HCT116 (cell line): ENCODE results near the gene SLCO4A1. TPM values are rescaled to one million over a fixed set of nuclear protein-coding genes. Genes with fewer than 3 reads are reported as not detected.

ENCODE experiments used
- ATAC-seq: fragments of 200-7000 bp; cut with Tn5 transposase; 2 replicates; pipeline ENCODE4 v1.9.1; 2020; ENCODE audit warnings: mild to moderate bottlenecking, moderate library complexity
- BruUV-seq: library from RNA; stranded (reverse); fragments of 400-500 nt; replicated peaks from 2 replicates; lab custom pipeline; 2021; lab: Mats Ljungman, UMichigan
- CTCF ChIA-PET: fragments of 300-600 bp; sonication (Branson Sonifier 250); formaldehyde crosslinking; loops from one replicate; lab custom pipeline; 2021; ENCODE audit warnings: antibody characterized with exemption; lab: Charles Lee
- POLR2A ChIA-PET: fragments of 300-600, 350-600 bp; sonication (Branson Sonifier 250); formaldehyde crosslinking; loops from one replicate; lab custom pipeline; 2021; ENCODE audit warnings: antibody characterized with exemption; lab: Charles Lee
- RAD21 ChIA-PET, 2 experiments: fragments of 300-600 bp; sonication (Branson Sonifier 250); formaldehyde crosslinking; loops; one replicate each; lab custom pipeline; 2023; ENCODE audit warnings: low total read pairs in 2 of 2; ENCODE audit not compliant: uncharacterized antibody in 2 of 2, unreplicated experiment in 2 of 2, low non-redundant PET in 1 of 2; lab: Charles Lee
- DNase-seq: peaks from one replicate; pipeline ENCODE4 v3.0.0-alpha.2; 2010; ENCODE audit warnings: low read depth, low spot score
- H2AFZ ChIP-seq: fragments of 200-600 bp; shearing (Covaris generic), sonication (generic); 2 replicates; pipeline ENCODE4 v1.6.1; 2017; ENCODE audit warnings: low read depth, mixed run types, mixed read lengths, antibody characterized with exemption, low read length; ENCODE audit not compliant: poor library complexity, severe bottlenecking
- H3K27ac ChIP-seq: 2 replicates; pipeline ENCODE4 v1.5.1; 2012; ENCODE audit warnings: low read depth, low read length
- H3K27me3 ChIP-seq: fragments of 200-600 bp; sonication (generic); 2 replicates; pipeline ENCODE4 v1.6.1; 2016; ENCODE audit warnings: mixed run types, low read length, mixed read lengths; ENCODE audit not compliant: insufficient read depth
- H3K36me3 ChIP-seq, 2 experiments: fragments of 200-500 bp in 1 of 2; fragments of 200-600 bp in 1 of 2; sonication (Bioruptor generic) in 1 of 2; sonication (generic) in 1 of 2; 2 replicates each; pipeline versions ENCODE4 v1.5.1 to v1.6.1; 2014 to 2016; ENCODE audit warnings: low read length in 2 of 2, inconsistent platforms in 1 of 2, mixed read lengths in 1 of 2, mixed run types in 1 of 2; ENCODE audit not compliant: insufficient read depth in 2 of 2, control insufficient read depth in 1 of 2
- H3K4me1 ChIP-seq, 2 experiments: fragments of 200-600 bp in 1 of 2; sonication (generic) in 1 of 2; 2 replicates each; pipeline versions ENCODE4 v1.5.1 to v1.6.1; 2012 to 2017; ENCODE audit warnings: low read length in 2 of 2, inconsistent platforms in 1 of 2, mild to moderate bottlenecking in 1 of 2, mixed read lengths in 1 of 2, mixed run types in 1 of 2, moderate library complexity in 1 of 2; ENCODE audit not compliant: insufficient read depth in 2 of 2, control insufficient read depth in 1 of 2
- H3K4me2 ChIP-seq: fragments of 200-600 bp; sonication (generic); 2 replicates; pipeline ENCODE4 v1.6.1; 2017; ENCODE audit warnings: mixed run types, low read length, mixed read lengths
- H3K4me3 ChIP-seq, 2 experiments: fragments of 200-600 bp in 1 of 2; sonication (generic) in 1 of 2; replicated peaks in 1 of 2; 2 replicates each; pipeline ENCODE4 v1.5.1; 2011 to 2016; ENCODE audit warnings: low read length in 2 of 2, control low read depth in 1 of 2, low read depth in 1 of 2, mild to moderate bottlenecking in 1 of 2, mixed read lengths in 1 of 2, mixed run types in 1 of 2
- H3K79me2 ChIP-seq: fragments of 200-600 bp; sonication (generic); 2 replicates; pipeline ENCODE4 v1.6.1; 2017; ENCODE audit warnings: mild to moderate bottlenecking, mixed run types, low read length, moderate library complexity, mixed read lengths; ENCODE audit not compliant: insufficient read depth
- H3K9ac ChIP-seq: fragments of 200-600 bp; sonication (generic); 2 replicates; pipeline ENCODE4 v1.6.1; 2016; ENCODE audit warnings: low read length, mixed read lengths
- H3K9me2 ChIP-seq: fragments of 200-600 bp; sonication (generic), shearing (Covaris generic); 2 replicates; pipeline ENCODE4 v1.6.1; 2017; ENCODE audit warnings: mixed run types, mild to moderate bottlenecking, moderate library complexity; ENCODE audit not compliant: insufficient read depth
- H3K9me3 ChIP-seq, 2 experiments: fragments of 200-500 bp in 1 of 2; fragments of 200-600 bp in 1 of 2; sonication (Bioruptor generic) in 1 of 2; sonication (generic) in 1 of 2; 2 replicates each; pipeline ENCODE4 v1.6.1; 2014 to 2017; ENCODE audit warnings: low read length in 2 of 2, mixed read lengths in 2 of 2, inconsistent platforms in 1 of 2, low read depth in 1 of 2, mild to moderate bottlenecking in 1 of 2, mixed run types in 1 of 2, moderate library complexity in 1 of 2; ENCODE audit not compliant: control insufficient read depth in 1 of 2, insufficient read depth in 1 of 2
- H4K20me1 ChIP-seq: fragments of 200-600 bp; sonication (generic), shearing (Covaris generic); 2 replicates; pipeline ENCODE4 v1.6.1; 2017; ENCODE audit warnings: mixed run types, mild to moderate bottlenecking, moderate library complexity; ENCODE audit not compliant: insufficient read depth
- CBX3 ChIP-seq: IDR thresholded peaks from 2 replicates; pipeline ENCODE4 v1.6.1; 2012; ENCODE audit warnings: low read depth
- CEBPB ChIP-seq: IDR thresholded peaks from 2 replicates; pipeline ENCODE4 v1.6.1; 2012; ENCODE audit warnings: low read depth
- EZH2phosphoT487 ChIP-seq: fragments of 200-600 bp; IDR thresholded peaks from 2 replicates; pipeline ENCODE4 v1.6.1; 2018; ENCODE audit warnings: antibody characterized with exemption, borderline replicate concordance
- POLR2AphosphoS5 ChIP-seq: IDR thresholded peaks from 2 replicates; pipeline ENCODE4 v1.6.1; 2011; ENCODE audit warnings: mild to moderate bottlenecking, low read depth, low read length, moderate library complexity
- RAD21 ChIP-seq: IDR thresholded peaks from 2 replicates; pipeline ENCODE4 v1.6.1; 2012; ENCODE audit warnings: low read depth, mild to moderate bottlenecking
- SIN3A ChIP-seq: IDR thresholded peaks from 2 replicates; pipeline ENCODE4 v1.6.1; 2012; ENCODE audit warnings: low read depth
- SP1 ChIP-seq: IDR thresholded peaks from 2 replicates; pipeline ENCODE4 v1.6.1; 2012; ENCODE audit warnings: low read depth
- SRF ChIP-seq: IDR thresholded peaks from 2 replicates; pipeline ENCODE4 v1.6.1; 2012; ENCODE audit warnings: low read depth
- TCF7L2 ChIP-seq: IDR thresholded peaks from 2 replicates; pipeline ENCODE4 v1.7.0; 2011; ENCODE audit warnings: borderline replicate concordance, inconsistent platforms; ENCODE audit not compliant: insufficient read depth, insufficient read length; ENCODE audit errors: extremely low read depth
- YY1 ChIP-seq: IDR thresholded peaks from 2 replicates; pipeline ENCODE4 v1.6.1; 2011; ENCODE audit warnings: low read length, low read depth, moderate library complexity, mild to moderate bottlenecking; ENCODE audit not compliant: insufficient replicate concordance; ENCODE audit errors: extremely low read depth
- ZFX ChIP-seq: fragments of 450-650 bp; IDR thresholded peaks from 2 replicates; pipeline ENCODE4 v1.6.1; 2017
- intact Hi-C: fragments of 100-400 bp; cut with micrococcal nuclease; formaldehyde crosslinking; loops from 2 replicates; pipeline ENCODE4 v1.10.0; 2022
- total RNA-seq: library from RNA; stranded (reverse); gene quantifications from one replicate; pipeline ENCODE4 v1.2.1, GENCODE V29; 2021; ENCODE audit not compliant: unreplicated experiment
- TF ChIP-seq, protein P1 (sequence below): IDR thresholded peaks from 2 replicates; pipeline ENCODE4 v1.6.1; 2012
- TF ChIP-seq, protein P2 (sequence below): IDR thresholded peaks from 2 replicates; pipeline ENCODE4 v1.6.1; 2012; ENCODE audit warnings: low read depth

The SLCO4A1 gene
- total RNA-seq, 1 experiment from 2014 or later: 107 TPM

DNA sequence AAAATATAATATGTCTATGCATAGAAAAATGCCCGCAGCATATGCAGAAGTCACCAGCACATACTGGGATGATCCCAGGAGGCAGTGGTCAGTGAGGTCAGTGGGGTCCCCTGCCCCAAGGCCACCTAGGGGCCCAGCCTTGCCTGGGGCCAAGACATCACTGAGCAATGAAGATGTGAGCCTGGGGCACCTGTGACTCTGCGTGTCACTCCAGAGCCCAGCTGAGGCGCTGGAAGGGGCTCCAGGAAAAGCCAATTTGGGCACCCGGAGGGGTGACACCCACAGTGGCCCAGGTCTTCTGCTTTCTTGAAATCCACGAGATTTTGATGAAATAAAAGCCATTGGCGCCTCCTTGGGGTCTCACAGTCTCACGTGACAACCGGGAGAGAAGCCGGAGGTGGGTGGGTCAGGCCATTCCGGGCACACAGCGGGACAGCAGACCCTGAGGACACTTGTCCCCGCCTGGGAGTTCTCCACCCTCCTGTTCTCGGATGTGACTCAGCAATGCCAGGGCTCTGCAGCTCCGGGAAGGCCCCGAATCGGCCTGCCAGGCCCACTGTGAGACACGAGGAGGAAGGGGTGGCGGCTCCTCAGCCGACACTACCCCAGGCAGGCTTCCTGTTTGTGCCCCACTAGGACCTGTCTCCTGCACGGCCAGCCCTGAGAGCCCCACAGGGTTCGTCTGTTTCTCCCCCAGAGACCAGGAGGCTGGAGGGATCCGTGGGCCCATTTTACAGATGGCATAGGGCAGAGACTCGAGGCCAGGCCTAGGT lies 24.4 kb upstream of the SLCO4A1 start:
- H3K9ac ChIP-seq: 0 out of 2 replicates have a peak overlapping the region, but pooled peaks have one; percentile 12
- BruUV-seq: no TSS peak
- RAD21 ChIA-PET: interaction anchor here in 1 of 2 experiments (1.3 kb wide), 1 partner anchor 118 kb away, joined by 11 read pairs; no protein-coding TSS in a partner anchor
- CTCF ChIA-PET: interaction anchor here (1.1 to 2.2 kb wide), 9 partner anchors 12 to 208 kb away, joined by 3 to 28 read pairs (median 8); partner anchors contain the start of gene SLCO4A1
- no peaks in the 10 kb centered on the region for H3K9me2 ChIP-seq
- no peaks in the 10 kb centered on the region for H3K27me3 ChIP-seq
- no peak overlapping the region for H3K4me3 ChIP-seq
- H3K27ac ChIP-seq: no peak overlapping the region; the same call in 1 of the 2 replicates
- H3K4me1 ChIP-seq: peaks cover 19 to 48% of the 10 kb centered on the region in 2 experiments
- intact Hi-C loops: loop anchor here (1.0 to 5.0 kb wide), 3 partner anchors 96 to 316 kb away; partner anchors contain the start of gene ADRM1
- POLR2A ChIA-PET: no interaction called here
- peak overlapping the region; percentile 22; the same call in 1 of the 2 replicates for H3K4me2 ChIP-seq
- DNase-seq: no peak
- no peaks in the 10 kb centered on the region for H3K36me3 ChIP-seq
- no peak overlapping the region for H2AFZ ChIP-seq
- no peaks in the 10 kb centered on the region for H3K79me2 ChIP-seq
- H4K20me1 ChIP-seq: no peaks in the 10 kb centered on the region
- H3K9me3 ChIP-seq: no peaks in the 10 kb centered on the region
- TF ChIP-seq YY1 (no peak), POLR2AphosphoS5 (peak; percentile 29; the same call in 1 of the 2 replicates), RAD21 (no peak), ZFX (0 out of 2 replicates have a peak, but pooled peaks have one; percentile 37)
- no peak for ATAC-seq

DNA sequence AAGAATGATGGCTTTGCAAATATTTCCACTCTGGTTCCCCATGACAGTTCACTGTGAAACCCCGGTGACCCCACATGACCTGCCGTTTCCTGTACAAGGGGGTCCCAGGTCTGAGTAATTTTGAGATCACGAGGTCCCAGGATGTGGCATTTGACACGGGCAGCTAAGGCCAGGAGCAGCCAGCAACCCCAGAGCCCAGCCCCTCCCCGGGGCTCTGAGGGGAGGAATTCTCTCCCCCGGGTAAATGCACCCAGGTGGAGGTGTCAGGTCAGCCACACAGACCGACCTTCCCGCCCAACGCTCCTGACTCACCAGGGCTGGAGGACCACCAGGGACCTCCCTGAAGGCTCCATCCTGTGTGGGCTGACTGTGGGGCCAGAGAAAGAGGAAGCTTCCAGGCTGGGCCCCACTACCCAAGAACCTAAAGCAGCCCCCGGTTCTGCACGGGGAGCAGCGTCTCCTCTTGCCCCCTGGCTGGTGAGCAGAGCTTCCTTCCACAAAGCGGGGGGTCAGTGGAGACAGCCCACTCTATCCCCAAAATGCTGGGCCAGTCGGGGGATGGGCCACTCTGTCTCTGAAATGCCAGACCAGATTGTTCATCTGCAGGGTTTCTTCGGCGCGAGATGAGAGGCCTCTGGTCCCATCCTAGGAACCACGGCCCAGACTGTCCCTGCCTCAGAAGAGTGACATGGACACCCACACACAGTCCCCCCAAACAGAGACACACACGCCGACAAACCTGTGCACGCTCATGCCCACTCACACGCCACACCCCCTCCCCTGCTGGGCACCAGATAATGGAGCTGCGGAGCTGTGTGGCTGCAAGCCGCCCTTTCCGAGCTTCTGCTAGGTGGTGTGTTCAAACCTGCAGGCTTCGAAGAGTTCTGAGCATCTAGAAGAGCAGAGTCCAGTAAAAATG lies 23.4 kb upstream of the SLCO4A1 start:
- CTCF ChIA-PET: interaction anchor here (1.1 kb wide), 1 partner anchor 97 kb away, joined by 3 read pairs; no protein-coding TSS in a partner anchor
- BruUV-seq: no TSS peak
- Histone ChIP-seq H3K9me2 (no peaks in the 10 kb centered on the region), H3K27me3 (no peaks in the 10 kb centered on the region), H3K79me2 (no peaks in the 10 kb centered on the region), H3K9me3 (no peaks in the 10 kb centered on the region), H3K27ac (no peak overlapping the region; the same call in 1 of the 2 replicates), H3K4me2 (no peak overlapping the region), H3K9ac (no peak overlapping the region), H3K36me3 (no peaks in the 10 kb centered on the region), H3K4me3 (no peak overlapping the region), H2AFZ (no peak overlapping the region), H3K4me1 (peaks cover 25 to 58% of the 10 kb centered on the region in 2 experiments), H4K20me1 (no peaks in the 10 kb centered on the region)
- RAD21 ChIA-PET: no interaction called here
- DNase-seq: no peak
- intact Hi-C loops: loop anchor here (5.0 kb wide), 2 partner anchors 97 to 317 kb away; partner anchors contain the start of gene ADRM1
- POLR2A ChIA-PET: no interaction called here
- ATAC-seq: no peak
- no peak for TF ChIP-seq TCF7L2
- TF ChIP-seq, protein P1, sequence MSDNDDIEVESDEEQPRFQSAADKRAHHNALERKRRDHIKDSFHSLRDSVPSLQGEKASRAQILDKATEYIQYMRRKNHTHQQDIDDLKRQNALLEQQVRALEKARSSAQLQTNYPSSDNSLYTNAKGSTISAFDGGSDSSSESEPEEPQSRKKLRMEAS: no peak
- TF ChIP-seq CEBPB: no peak
- no peak for TF ChIP-seq RAD21
- TF ChIP-seq CBX3: no peak
- no peak for TF ChIP-seq SIN3A
- no peak for TF ChIP-seq EZH2phosphoT487
- TF ChIP-seq SRF: no peak
- TF ChIP-seq SP1: no peak
- no peak for TF ChIP-seq POLR2AphosphoS5
- TF ChIP-seq, protein P2, sequence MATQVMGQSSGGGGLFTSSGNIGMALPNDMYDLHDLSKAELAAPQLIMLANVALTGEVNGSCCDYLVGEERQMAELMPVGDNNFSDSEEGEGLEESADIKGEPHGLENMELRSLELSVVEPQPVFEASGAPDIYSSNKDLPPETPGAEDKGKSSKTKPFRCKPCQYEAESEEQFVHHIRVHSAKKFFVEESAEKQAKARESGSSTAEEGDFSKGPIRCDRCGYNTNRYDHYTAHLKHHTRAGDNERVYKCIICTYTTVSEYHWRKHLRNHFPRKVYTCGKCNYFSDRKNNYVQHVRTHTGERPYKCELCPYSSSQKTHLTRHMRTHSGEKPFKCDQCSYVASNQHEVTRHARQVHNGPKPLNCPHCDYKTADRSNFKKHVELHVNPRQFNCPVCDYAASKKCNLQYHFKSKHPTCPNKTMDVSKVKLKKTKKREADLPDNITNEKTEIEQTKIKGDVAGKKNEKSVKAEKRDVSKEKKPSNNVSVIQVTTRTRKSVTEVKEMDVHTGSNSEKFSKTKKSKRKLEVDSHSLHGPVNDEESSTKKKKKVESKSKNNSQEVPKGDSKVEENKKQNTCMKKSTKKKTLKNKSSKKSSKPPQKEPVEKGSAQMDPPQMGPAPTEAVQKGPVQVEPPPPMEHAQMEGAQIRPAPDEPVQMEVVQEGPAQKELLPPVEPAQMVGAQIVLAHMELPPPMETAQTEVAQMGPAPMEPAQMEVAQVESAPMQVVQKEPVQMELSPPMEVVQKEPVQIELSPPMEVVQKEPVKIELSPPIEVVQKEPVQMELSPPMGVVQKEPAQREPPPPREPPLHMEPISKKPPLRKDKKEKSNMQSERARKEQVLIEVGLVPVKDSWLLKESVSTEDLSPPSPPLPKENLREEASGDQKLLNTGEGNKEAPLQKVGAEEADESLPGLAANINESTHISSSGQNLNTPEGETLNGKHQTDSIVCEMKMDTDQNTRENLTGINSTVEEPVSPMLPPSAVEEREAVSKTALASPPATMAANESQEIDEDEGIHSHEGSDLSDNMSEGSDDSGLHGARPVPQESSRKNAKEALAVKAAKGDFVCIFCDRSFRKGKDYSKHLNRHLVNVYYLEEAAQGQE: no peak
